Posterior cingulate gyrus (tissue), 11 donors: ENCODE data around the gene LKAAEAR1.

Source experiments
- DNase-seq, 10 donors: peaks; one replicate each; pipeline versions ENCODE4 v3.0.0 to v3.0.0-alpha.2; 2020 to 2021; ENCODE audit warnings: mixed read lengths in 3 of 10
- intact Hi-C: fragments of 100-400 bp; cut with DNase I; formaldehyde crosslinking; loops from one replicate; pipeline ENCODE4 v1.15.1; 2023

LKAAEAR1 gene

GRCh38 chr20:64055893-64056638 is 28.1 kb downstream of the LKAAEAR1 start:
- intact Hi-C loops, result no loop called here
- no peak for DNase-seq

GRCh38 chr20:64055396-64055892 is 28.8 kb downstream of the LKAAEAR1 start:
- intact Hi-C loops, result no loop called here
- DNase-seq, result no peak

GRCh38 chr20:64053841-64054661 is 30.1 kb downstream of the LKAAEAR1 start:
- no peak for DNase-seq
- intact Hi-C loops, result no loop called here

GRCh38 chr20:64052987-64053840 is 31.0 kb downstream of the LKAAEAR1 start:
- DNase-seq, result no peak
- intact Hi-C loops, result no loop called here

GRCh38 chr20:64052326-64052722 is 31.9 kb downstream of the LKAAEAR1 start:
- intact Hi-C loops, result no loop called here
- no peak for DNase-seq

- intact Hi-C loops, result no loop called here
- no peak for DNase-seq
Measured at GRCh38 chr20:64051561-64052325, 32.5 kb downstream of the LKAAEAR1 start.

GRCh38 chr20:64051033-64051452 is 33.2 kb downstream of the LKAAEAR1 start:
- intact Hi-C loops, result no loop called here
- DNase-seq, result no peak

GRCh38 chr20:64050261-64051032 is 33.8 kb downstream of the LKAAEAR1 start:
- intact Hi-C loops, result no loop called here
- no peak for DNase-seq

GRCh38 chr20:64049878-64050260 is 34.3 kb downstream of the LKAAEAR1 start:
- DNase-seq, result no peak
- intact Hi-C loops, result no loop called here

- no peak for DNase-seq
- intact Hi-C loops, result no loop called here
Measured at GRCh38 chr20:64049060-64049877, 34.9 kb downstream of the LKAAEAR1 start, which contains the start of gene SOX18. Gene SOX18 (minus strand): TSS chr20:64049639. CDS start chr20:64049516, 123 bp downstream.

- intact Hi-C loops, result no loop called here
- no peak for DNase-seq
Measured at GRCh38 chr20:64048402-64049044, 35.7 kb downstream of the LKAAEAR1 start.

- intact Hi-C loops, result no loop called here
- no peak for DNase-seq
Measured at GRCh38 chr20:64047968-64048401, 36.2 kb downstream of the LKAAEAR1 start.

- no peak for DNase-seq
- intact Hi-C loops, result no loop called here
Measured at GRCh38 chr20:64047046-64047389, 37.2 kb downstream of the LKAAEAR1 start.

GRCh38 chr20:64045346-64046011 is 38.7 kb downstream of the LKAAEAR1 start:
- DNase-seq, result no peak
- intact Hi-C loops, result no loop called here

GRCh38 chr20:64044484-64045247 is 39.5 kb downstream of the LKAAEAR1 start:
- intact Hi-C loops, result no loop called here
- DNase-seq, result no peak

GRCh38 chr20:64043768-64044167 is 40.4 kb downstream of the LKAAEAR1 start:
- intact Hi-C loops, result no loop called here
- DNase-seq, result no peak
